Transverse colon (tissue), 4 donors: ENCODE data around the gene MED8. TPM values are rescaled to one million over a fixed set of nuclear protein-coding genes. Genes with fewer than 3 reads are reported as not detected.

Source experiments
- DNase-seq: peaks from one replicate; pipeline ENCODE4 v3.0.0-alpha.2; 2019
- H3K27ac ChIP-seq, 4 donors: fragments of 200-600 bp; sonication (generic); 2 replicates each; pipeline ENCODE4 v1.5.1; 2016 to 2018; ENCODE audit warnings: inconsistent platforms in 4 of 4
- H3K27me3 ChIP-seq: fragments of 200-600 bp; sonication (generic); 2 replicates; pipeline ENCODE4 v1.5.1; 2017; ENCODE audit warnings: inconsistent platforms
- H3K36me3 ChIP-seq, 4 donors: fragments of 200-600 bp; sonication (generic); 2 replicates each; pipeline ENCODE4 v1.5.1; 2017 to 2019; ENCODE audit warnings: inconsistent platforms in 4 of 4
- H3K4me1 ChIP-seq, 4 donors: fragments of 200-600 bp; sonication (generic); 2 replicates each; pipeline ENCODE4 v1.5.1; 2017 to 2020; ENCODE audit warnings: inconsistent platforms in 4 of 4
- H3K4me3 ChIP-seq, 4 donors: fragments of 200-600 bp; sonication (generic); 1 replicate in 1 of 4; 2 replicates in 3 of 4; pipeline versions ENCODE4 v1.5.1 to v1.6.1; 2017 to 2019; ENCODE audit warnings: inconsistent platforms in 4 of 4
- H3K9me3 ChIP-seq, 2 donors: fragments of 200-600 bp; sonication (generic); 2 replicates each; pipeline ENCODE4 v1.5.1; 2017 to 2019; ENCODE audit warnings: inconsistent platforms in 2 of 2
- CTCF ChIP-seq, 5 experiments: fragments of 200-600 bp in 3 of 5; fragments of 450-650 bp in 2 of 5; sonication (generic) in 3 of 5; IDR thresholded peaks; 1 replicate in 2 of 5; 2 replicates in 3 of 5; pipeline ENCODE4 v1.5.1; 2016 to 2017; ENCODE audit warnings: antibody characterized with exemption in 5 of 5, inconsistent platforms in 3 of 5, mild to moderate bottlenecking in 2 of 5, moderate library complexity in 1 of 5
- EP300 ChIP-seq: sonication (generic); formaldehyde crosslinking; IDR thresholded peaks from one replicate; pipeline ENCODE4 v1.6.1; 2017; ENCODE audit warnings: antibody characterized with exemption, low read depth
- POLR2A ChIP-seq: fragments of 450-650 bp; IDR thresholded peaks from one replicate; pipeline ENCODE4 v1.6.1; 2016; ENCODE audit warnings: antibody characterized with exemption, mild to moderate bottlenecking, moderate library complexity
- POLR2AphosphoS5 ChIP-seq, 3 donors: sonication (generic); formaldehyde crosslinking; IDR thresholded peaks; one replicate each; pipeline ENCODE4 v1.6.1; 2016; ENCODE audit warnings: antibody characterized with exemption in 3 of 3
- WGBS, 2 donors: methylation state at CpG; one replicate each; pipeline ENCODE4 v1.1.5; 2018; ENCODE audit warnings: low coverage in 1 of 2; 5-methylcytosine and 5-hydroxymethylcytosine counted together
- in situ Hi-C, 4 donors: fragments of 200-750 bp; cut with MboI; loops; one replicate each; pipeline versions ENCODE4 v1.15.0 to v1.15.1; 2017; ENCODE audit warnings: low sequenced_read_pairs in 3 of 4, low pct_ligation_motif_present in 1 of 4, low pct_unique_long_range_greater_than_20kb in 1 of 4
- intact Hi-C: fragments of 100-400 bp; cut with DNase I; formaldehyde crosslinking; loops from one replicate; pipeline ENCODE4 v1.15.1; 2023; ENCODE audit warnings: low total_unique reads
- total RNA-seq, 4 donors: library from RNA; depleted of rRNA; stranded (reverse); fragments of >200 nt; gene quantifications; one replicate each; pipeline ENCODE4 v1.1.0, GENCODE V29; 2016

MED8 gene
- total RNA-seq, 4 donors from 2014 or later, result 12.7 to 41.9 (median 25.0) TPM

GRCh38 chr1:43340559-43340958 is 49.0 kb downstream of the MED8 start:
- in situ Hi-C loops (no loop called here), intact Hi-C loops (no loop called here)
- TF ChIP-seq EP300 (no peak), CTCF (IDR thresholded peaks at IDR 0.05) (no peak), POLR2A (no peak), POLR2AphosphoS5 (IDR thresholded peaks at IDR 0.05) (no peak)
- Histone ChIP-seq H3K27me3 (no peaks in the 10 kb centered on the region), H3K4me1 (peaks cover 0 to 10% (median 2%) of the 10 kb centered on the region in 4 donors), H3K36me3 (no peaks in the 10 kb centered on the region), H3K27ac (no peak overlapping the region), H3K4me3 (no peak overlapping the region), H3K9me3 (no peaks in the 10 kb centered on the region)
- DNase-seq, result no peak
- 53 to 67% methylated on average over 1 of the region's 1 CpG for WGBS, 2 donors

- H3K4me3 ChIP-seq, result no peak overlapping the region
- TF ChIP-seq EP300, result no peak
- TF ChIP-seq POLR2AphosphoS5 (IDR thresholded peaks at IDR 0.05), result no peak
- TF ChIP-seq POLR2A, result no peak
- TF ChIP-seq CTCF (IDR thresholded peaks at IDR 0.05), result no peak
- intact Hi-C loops, result no loop called here
- WGBS, 2 donors, result 94% methylated on average over 6 of the region's 6 CpGs; no CpG with 5 or more reads in 1 of the 2 donors
- in situ Hi-C loops, result no loop called here
- no peak overlapping the region for H3K27ac ChIP-seq
- no peaks in the 10 kb centered on the region for H3K27me3 ChIP-seq
- DNase-seq, result no peak
- no peaks in the 10 kb centered on the region for H3K9me3 ChIP-seq
- peaks cover 0 to 2% (median under 1%) of the 10 kb centered on the region in 4 donors for H3K4me1 ChIP-seq
- H3K36me3 ChIP-seq, result no peaks in the 10 kb centered on the region
Observed at GRCh38 chr1:43339584-43340232, 49.9 kb downstream of the MED8 start.

GRCh38 chr1:43338001-43338400 is 51.6 kb downstream of the MED8 start:
- H3K36me3 ChIP-seq, result no peaks in the 10 kb centered on the region
- H3K4me1 ChIP-seq, result no peaks in the 10 kb centered on the region
- no peak overlapping the region for H3K4me3 ChIP-seq
- intact Hi-C loops, result no loop called here
- no peak for DNase-seq
- H3K27ac ChIP-seq, result no peak overlapping the region
- in situ Hi-C loops, result no loop called here
- H3K27me3 ChIP-seq, result no peaks in the 10 kb centered on the region
- no peak for TF ChIP-seq CTCF (IDR thresholded peaks at IDR 0.05)
- TF ChIP-seq POLR2A, result no peak
- WGBS, 2 donors, result 74% methylated on average over 5 of the region's 5 CpGs; no CpG with 5 or more reads in 1 of the 2 donors
- no peaks in the 10 kb centered on the region for H3K9me3 ChIP-seq

- 87% methylated on average over 3 of the region's 3 CpGs; no CpG with 5 or more reads in 1 of the 2 donors for WGBS, 2 donors
- no peaks in the 10 kb centered on the region for H3K4me1 ChIP-seq
- no peak for DNase-seq
- intact Hi-C loops, result no loop called here
- H3K4me3 ChIP-seq, result no peak within 1 kb of the TSS
- no peaks in the 10 kb centered on the region for H3K9me3 ChIP-seq
- TF ChIP-seq POLR2A (no peak), CTCF (IDR thresholded peaks at IDR 0.05) (no peak), POLR2AphosphoS5 (IDR thresholded peaks at IDR 0.05) (no peak), EP300 (no peak)
- in situ Hi-C loops, result no loop called here
- H3K36me3 ChIP-seq, result no peaks in the 10 kb centered on the region
- no peak within 1 kb of the TSS for H3K27ac ChIP-seq
- no peaks in the 10 kb centered on the region for H3K27me3 ChIP-seq
Observed at GRCh38 chr1:43337588-43337987, 52.0 kb downstream of the MED8 start, which contains the start of gene MPL. Gene MPL, plus strand, starts transcription at chr1:43337818. Its CDS starts 31 bp downstream, at chr1:43337849.
